KMS-11 (cell line): Measurements from ENCODE around the gene ATP13A5.

ENCODE experiments used
- H2AFZ ChIP-seq: fragments of 200-600 bp; sonication (generic); 2 replicates; pipeline ENCODE4 v1.6.1; 2016; ENCODE audit warnings: antibody characterized with exemption, mixed run types, low read depth
- H3K27ac ChIP-seq: fragments of 200-600 bp; sonication (generic); 2 replicates; pipeline ENCODE4 v1.6.1; 2016; ENCODE audit warnings: mild to moderate bottlenecking, mixed run types
- H3K27me3 ChIP-seq: fragments of 200-600 bp; sonication (generic); 2 replicates; pipeline ENCODE4 v1.6.1; 2017; ENCODE audit warnings: mild to moderate bottlenecking, low read depth, mixed run types, moderate library complexity; ENCODE audit not compliant: insufficient read depth
- H3K36me3 ChIP-seq: fragments of 200-600 bp; sonication (generic); 2 replicates; pipeline ENCODE4 v1.6.1; 2017; ENCODE audit warnings: mild to moderate bottlenecking, mixed run types; ENCODE audit not compliant: insufficient read depth
- H3K4me1 ChIP-seq: fragments of 200-600 bp; sonication (generic); 2 replicates; pipeline ENCODE4 v1.6.1; 2016; ENCODE audit warnings: mild to moderate bottlenecking, low read depth, mixed run types; ENCODE audit not compliant: poor library complexity, severe bottlenecking
- H3K4me2 ChIP-seq: fragments of 200-600 bp; sonication (generic); 2 replicates; pipeline ENCODE4 v1.7.0; 2016; ENCODE audit warnings: mild to moderate bottlenecking, mixed run types
- H3K4me3 ChIP-seq: fragments of 200-600 bp; sonication (generic); IDR thresholded peaks from 2 replicates; pipeline ENCODE4 v1.6.1; 2017; ENCODE audit warnings: low read depth, low read length, mixed read lengths; ENCODE audit not compliant: insufficient read depth
- H3K79me2 ChIP-seq: fragments of 200-600 bp; sonication (generic); 2 replicates; pipeline ENCODE4 v1.6.1; 2016; ENCODE audit warnings: low read depth, mixed run types; ENCODE audit not compliant: insufficient read depth
- H3K9ac ChIP-seq: fragments of 200-600 bp; sonication (generic); 2 replicates; pipeline ENCODE4 v1.6.1; 2016; ENCODE audit warnings: mild to moderate bottlenecking, mixed run types
- H4K20me1 ChIP-seq: fragments of 200-600 bp; sonication (generic); 2 replicates; pipeline ENCODE4 v1.6.1; 2016; ENCODE audit warnings: mild to moderate bottlenecking, mixed run types; ENCODE audit not compliant: insufficient read depth
- TF ChIP-seq, protein P1 (sequence below): fragments of 200-600 bp; sonication (generic); conservative IDR thresholded peaks from 2 replicates; pipeline ENCODE4 v1.6.1; 2017; ENCODE audit warnings: low read depth, mild to moderate bottlenecking, antibody characterized with exemption, low read length, moderate library complexity, mixed read lengths

ATP13A5 gene

DNA sequence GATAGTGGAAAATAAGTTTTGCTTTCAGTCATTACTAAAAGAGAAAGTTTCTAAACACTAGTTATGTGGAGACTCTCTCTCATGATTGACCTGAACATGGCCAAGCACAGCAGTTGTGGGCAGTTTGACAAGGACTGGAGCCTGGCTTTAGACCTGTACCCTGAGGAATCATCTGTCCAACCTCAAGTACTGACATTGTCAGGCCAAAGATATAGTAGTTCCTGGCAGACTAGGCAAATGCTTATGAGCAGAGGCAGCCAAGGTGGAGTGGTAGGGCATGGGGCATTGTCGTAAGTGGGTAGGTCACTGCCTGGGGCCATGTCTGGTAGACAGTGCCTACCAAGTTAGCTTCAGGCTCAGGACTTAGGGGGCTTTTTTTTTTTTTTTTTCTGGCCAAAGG lies 116.6 kb downstream of the ATP13A5 start:
- Histone ChIP-seq H3K4me2 (no peak overlapping the region), H3K4me1 (no peaks in the 10 kb centered on the region), H3K4me3 (no peak overlapping the region), H3K27me3 (no peaks in the 10 kb centered on the region), H3K9ac (no peak overlapping the region), H4K20me1 (no peaks in the 10 kb centered on the region), H3K36me3 (no peaks in the 10 kb centered on the region), H3K79me2 (no peaks in the 10 kb centered on the region), H3K27ac (no peak overlapping the region), H2AFZ (no peak overlapping the region)
- TF ChIP-seq, protein P1, sequence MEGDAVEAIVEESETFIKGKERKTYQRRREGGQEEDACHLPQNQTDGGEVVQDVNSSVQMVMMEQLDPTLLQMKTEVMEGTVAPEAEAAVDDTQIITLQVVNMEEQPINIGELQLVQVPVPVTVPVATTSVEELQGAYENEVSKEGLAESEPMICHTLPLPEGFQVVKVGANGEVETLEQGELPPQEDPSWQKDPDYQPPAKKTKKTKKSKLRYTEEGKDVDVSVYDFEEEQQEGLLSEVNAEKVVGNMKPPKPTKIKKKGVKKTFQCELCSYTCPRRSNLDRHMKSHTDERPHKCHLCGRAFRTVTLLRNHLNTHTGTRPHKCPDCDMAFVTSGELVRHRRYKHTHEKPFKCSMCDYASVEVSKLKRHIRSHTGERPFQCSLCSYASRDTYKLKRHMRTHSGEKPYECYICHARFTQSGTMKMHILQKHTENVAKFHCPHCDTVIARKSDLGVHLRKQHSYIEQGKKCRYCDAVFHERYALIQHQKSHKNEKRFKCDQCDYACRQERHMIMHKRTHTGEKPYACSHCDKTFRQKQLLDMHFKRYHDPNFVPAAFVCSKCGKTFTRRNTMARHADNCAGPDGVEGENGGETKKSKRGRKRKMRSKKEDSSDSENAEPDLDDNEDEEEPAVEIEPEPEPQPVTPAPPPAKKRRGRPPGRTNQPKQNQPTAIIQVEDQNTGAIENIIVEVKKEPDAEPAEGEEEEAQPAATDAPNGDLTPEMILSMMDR, result no peak

DNA sequence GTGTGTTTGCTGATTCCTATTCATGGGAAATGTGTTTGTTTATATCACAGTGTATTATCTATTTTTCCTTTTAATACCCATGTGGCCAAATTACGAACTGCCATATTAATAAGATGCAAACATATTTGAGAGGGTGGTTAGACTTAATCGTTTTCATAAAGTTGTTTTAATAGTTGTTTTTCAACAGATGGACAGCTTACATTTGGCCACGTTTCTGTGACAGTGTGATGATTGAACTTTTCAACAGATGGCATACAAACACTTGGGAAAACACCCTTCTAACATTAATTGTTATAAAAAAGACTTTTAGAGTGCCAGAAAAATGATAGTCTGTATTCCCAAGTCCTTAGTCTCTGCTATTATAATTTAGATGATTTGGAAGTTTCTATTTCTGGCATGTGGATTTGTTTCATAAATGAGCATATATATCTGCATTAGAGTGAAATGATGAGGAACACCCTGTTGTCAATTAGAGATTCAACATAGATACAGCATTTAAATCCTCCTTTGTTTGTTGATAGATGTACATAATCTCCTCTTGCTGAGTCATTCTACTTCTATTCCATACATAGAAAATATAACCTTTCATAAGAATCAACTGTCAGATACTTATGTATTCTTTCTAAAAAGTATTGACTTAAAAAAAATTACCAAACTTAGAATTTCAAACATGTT lies 124.4 kb downstream of the ATP13A5 start:
- Histone ChIP-seq H4K20me1 (no peaks in the 10 kb centered on the region), H3K4me1 (no peaks in the 10 kb centered on the region), H3K27me3 (no peaks in the 10 kb centered on the region), H3K4me2 (no peak overlapping the region), H3K36me3 (no peaks in the 10 kb centered on the region), H3K27ac (no peak overlapping the region), H3K9ac (no peak overlapping the region), H3K4me3 (no peak overlapping the region), H3K79me2 (no peaks in the 10 kb centered on the region), H2AFZ (no peak overlapping the region)
- TF ChIP-seq, protein P1, result no peak

DNA sequence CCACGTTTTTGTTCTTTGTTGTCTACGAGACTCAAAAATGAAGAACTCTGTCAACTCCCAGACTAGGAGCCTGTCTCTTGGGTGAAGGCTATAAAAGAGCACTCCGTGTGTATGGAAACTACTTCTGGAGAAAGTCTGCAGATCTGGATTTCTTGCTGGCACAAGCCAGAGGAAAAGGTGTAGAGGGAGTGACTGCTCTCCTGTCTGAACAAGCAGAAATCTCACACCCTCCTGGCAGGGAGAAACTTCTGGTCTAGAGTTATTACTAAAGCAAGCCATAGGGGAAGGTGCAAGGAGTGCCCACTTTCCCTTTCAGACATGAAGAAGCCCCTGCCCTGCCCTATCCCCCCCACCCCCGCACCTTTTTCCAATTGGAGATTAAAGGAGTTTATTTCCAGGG lies 128.1 kb downstream of the ATP13A5 start:
- H3K4me3 ChIP-seq, result no peak overlapping the region
- H2AFZ ChIP-seq, result no peak overlapping the region
- no peak overlapping the region for H3K27ac ChIP-seq
- no peaks in the 10 kb centered on the region for H3K4me1 ChIP-seq
- no peaks in the 10 kb centered on the region for H3K36me3 ChIP-seq
- H3K4me2 ChIP-seq, result no peak overlapping the region
- H3K79me2 ChIP-seq, result no peaks in the 10 kb centered on the region
- no peaks in the 10 kb centered on the region for H4K20me1 ChIP-seq
- TF ChIP-seq, protein P1, result no peak
- H3K9ac ChIP-seq, result no peak overlapping the region
- no peaks in the 10 kb centered on the region for H3K27me3 ChIP-seq

DNA sequence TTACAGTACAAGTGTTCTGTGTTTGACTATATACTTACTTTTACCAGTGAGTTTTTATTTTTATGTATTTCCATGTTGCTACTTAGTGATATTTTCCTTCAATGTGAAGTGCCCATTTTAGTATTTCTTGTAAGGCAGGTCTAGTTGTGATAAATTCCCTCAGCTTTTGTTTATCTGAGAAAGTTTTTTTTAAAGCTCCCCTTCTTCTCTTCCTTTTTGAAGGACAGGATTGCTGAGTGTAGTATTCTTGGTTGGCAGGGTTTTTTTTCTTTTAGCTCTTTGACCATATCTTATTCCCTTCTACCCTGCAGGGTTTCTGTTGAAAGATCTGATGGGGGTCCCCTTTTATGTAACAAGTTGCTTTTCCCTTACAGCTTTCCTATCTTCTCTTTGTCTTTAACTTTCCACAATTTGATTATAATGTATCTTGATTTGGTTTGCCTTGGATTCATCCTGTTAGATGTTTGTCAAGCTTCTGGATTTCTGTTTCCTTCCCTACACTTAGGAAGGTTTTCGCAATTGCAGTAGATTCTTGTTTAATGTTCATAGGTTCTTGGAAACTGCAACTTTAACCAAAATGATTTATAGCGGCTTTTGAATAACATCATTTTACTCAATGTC lies 129.6 kb downstream of the ATP13A5 start:
- Histone ChIP-seq H3K79me2 (no peaks in the 10 kb centered on the region), H4K20me1 (no peaks in the 10 kb centered on the region), H3K4me3 (no peak overlapping the region), H3K36me3 (no peaks in the 10 kb centered on the region), H3K4me1 (no peaks in the 10 kb centered on the region), H3K27me3 (no peaks in the 10 kb centered on the region), H3K9ac (no peak overlapping the region), H3K27ac (no peak overlapping the region), H3K4me2 (no peak overlapping the region), H2AFZ (no peak overlapping the region)
- TF ChIP-seq, protein P1, result no peak
